CD14-positive monocyte (primary cell): Measurements from ENCODE around the gene KLK10. TPM values are rescaled to one million over a fixed set of nuclear protein-coding genes. Genes with fewer than 3 reads are reported as not detected.

Experiments
- DNase-seq, 3 donors: peaks; one replicate each; pipeline ENCODE4 v3.0.0-alpha.2; 2011 to 2022
- H2AFZ ChIP-seq: 2 replicates; pipeline ENCODE4 v1.6.0; 2012; ENCODE audit warnings: mild to moderate bottlenecking, low read depth, low read length, inconsistent platforms; ENCODE audit not compliant: insufficient read depth, poor library complexity, severe bottlenecking
- H3K27ac ChIP-seq, 2 donors: 1 replicate in 1 of 2; 2 replicates in 1 of 2; pipeline ENCODE4 v1.5.1; 2012 to 2013; ENCODE audit warnings: low read length in 2 of 2, control low read depth in 1 of 2, inconsistent platforms in 1 of 2, low read depth in 1 of 2, mild to moderate bottlenecking in 1 of 2
- H3K27me3 ChIP-seq, 2 donors: one replicate each; pipeline versions ENCODE4 v1.6.0 to v1.6.1; 2011 to 2013; ENCODE audit warnings: low read length in 2 of 2; ENCODE audit not compliant: control insufficient read depth in 2 of 2, insufficient read depth in 2 of 2
- H3K36me3 ChIP-seq, 2 donors: replicated peaks in 1 of 2; 1 replicate in 1 of 2; 2 replicates in 1 of 2; pipeline versions ENCODE4 v1.5.1 to v1.6.1; 2012 to 2013; ENCODE audit warnings: low read length in 2 of 2, control low read depth in 1 of 2, inconsistent platforms in 1 of 2, mild to moderate bottlenecking in 1 of 2; ENCODE audit not compliant: insufficient read depth in 2 of 2, control insufficient read depth in 1 of 2
- H3K4me1 ChIP-seq, 2 donors: 1 replicate in 1 of 2; 2 replicates in 1 of 2; pipeline versions ENCODE4 v1.5.1 to v1.6.1; 2012 to 2013; ENCODE audit warnings: low read length in 2 of 2, control low read depth in 1 of 2, inconsistent platforms in 1 of 2, mild to moderate bottlenecking in 1 of 2, moderate library complexity in 1 of 2; ENCODE audit not compliant: insufficient read depth in 2 of 2, control insufficient read depth in 1 of 2
- H3K4me2 ChIP-seq: replicated peaks from 2 replicates; pipeline ENCODE3; 2012; ENCODE audit warnings: low read length, moderate library complexity, mild to moderate bottlenecking; ENCODE audit not compliant: poor library complexity, severe bottlenecking; ENCODE audit errors: extremely low read depth
- H3K4me3 ChIP-seq, 3 experiments: fragments of 200-600 bp in 1 of 3; sonication (generic) in 1 of 3; replicated peaks in 1 of 3; 1 replicate in 2 of 3; 2 replicates in 1 of 3; pipeline ENCODE4 v1.5.1; 2011 to 2013; ENCODE audit warnings: low read length in 3 of 3, mild to moderate bottlenecking in 3 of 3, control low read depth in 2 of 3, low read depth in 2 of 3, inconsistent platforms in 1 of 3, moderate library complexity in 1 of 3
- H3K79me2 ChIP-seq: 2 replicates; pipeline ENCODE4 v1.6.0; 2012; ENCODE audit warnings: mild to moderate bottlenecking, control low read depth, inconsistent platforms, low read length, moderate library complexity; ENCODE audit not compliant: insufficient read depth
- H3K9ac ChIP-seq: 2 replicates; pipeline ENCODE4 v1.6.0; 2017; ENCODE audit warnings: low read length, mild to moderate bottlenecking; ENCODE audit not compliant: insufficient read depth, poor library complexity, severe bottlenecking
- H3K9me3 ChIP-seq, 2 donors: replicated peaks in 1 of 2; 1 replicate in 1 of 2; 2 replicates in 1 of 2; pipeline versions ENCODE4 v1.5.1 to v1.6.1; 2012 to 2013; ENCODE audit warnings: low read length in 2 of 2, control low read depth in 1 of 2; ENCODE audit not compliant: control insufficient read depth in 1 of 2, insufficient read depth in 1 of 2
- H4K20me1 ChIP-seq: 2 replicates; pipeline ENCODE4 v1.6.0; 2012; ENCODE audit warnings: mild to moderate bottlenecking, low read length, control low read depth, moderate library complexity; ENCODE audit not compliant: insufficient read depth
- H3K27ac Mint-ChIP-seq, 7 donors: one replicate each; pipeline ENCODE4 v1.8.0; 2020; ENCODE audit warnings: mild to moderate bottlenecking in 7 of 7, mixed read lengths in 7 of 7, moderate library complexity in 6 of 7, inconsistent platforms in 2 of 7
- H3K27me3 Mint-ChIP-seq, 3 donors: one replicate each; pipeline ENCODE4 v1.8.0; 2021 to 2022; ENCODE audit warnings: low read depth in 3 of 3, mild to moderate bottlenecking in 3 of 3, mixed read lengths in 3 of 3, moderate library complexity in 3 of 3, inconsistent platforms in 1 of 3
- H3K36me3 Mint-ChIP-seq, 2 donors: one replicate each; pipeline ENCODE4 v1.8.0; 2020; ENCODE audit warnings: mixed read lengths in 2 of 2, inconsistent platforms in 1 of 2, mild to moderate bottlenecking in 1 of 2
- H3K4me1 Mint-ChIP-seq: one replicate; pipeline ENCODE4 v1.8.0; 2020; ENCODE audit warnings: mild to moderate bottlenecking, mixed read lengths
- H3K4me3 Mint-ChIP-seq, 2 donors: one replicate each; pipeline ENCODE4 v1.8.0; 2020; ENCODE audit warnings: mild to moderate bottlenecking in 2 of 2, mixed read lengths in 2 of 2, moderate library complexity in 1 of 2
- H3K9me3 Mint-ChIP-seq, 7 donors: one replicate each; pipeline ENCODE4 v1.8.0; 2020 to 2022; ENCODE audit warnings: mixed read lengths in 7 of 7, mild to moderate bottlenecking in 6 of 7, moderate library complexity in 6 of 7, inconsistent platforms in 2 of 7
- CTCF ChIP-seq: fragments of 200-600 bp; IDR thresholded peaks from one replicate; pipeline ENCODE4 v1.8.0; 2022; ENCODE audit warnings: antibody characterized with exemption, mild to moderate bottlenecking
- WGBS: methylation state at CpG from one replicate; pipeline ENCODE4 v1.1.5; 2013; ENCODE audit warnings: missing lambda C conversion rate; ENCODE audit not compliant: insufficient coverage; 5-methylcytosine and 5-hydroxymethylcytosine counted together
- intact Hi-C, 2 donors: fragments of 100-400 bp; cut with micrococcal nuclease; formaldehyde crosslinking; loops; one replicate each; pipeline versions ENCODE4 v1.15.0 to v1.15.1; 2023
- polyA minus RNA-seq: library from RNA; depleted of rRNA, polyadenylated mRNA; stranded (reverse); fragments of >200 nt; gene quantifications from 2 replicates; pipeline ENCODE4 v1.2.3, GENCODE V29; 2012
- polyA plus RNA-seq, 3 donors: library from polyadenylated mRNA; depleted of rRNA in 1 of 3; unstranded in 2 of 3; stranded (reverse) in 1 of 3; fragments of 300-500 nt in 2 of 3; fragments of >200 nt in 1 of 3; fragmentation: Illumina TruSeq in 2 of 3; gene quantifications; 1 replicate in 2 of 3; 2 replicates in 1 of 3; pipeline ENCODE4 v1.2.3, GENCODE V29; 2012 to 2021
- total RNA-seq, 12 experiments: library from RNA in 1 of 12; stranded (reverse) in 1 of 12; fragments of 120-200 nt in 1 of 12; gene quantifications; one replicate each; pipeline ENCODE4 v1.2.4 and lab custom pipeline; 2013 to 2026; ENCODE audit warnings: mixed read lengths in 6 of 12, inconsistent platforms in 1 of 12

Gene KLK10
- not detected for total RNA-seq (2013)
- not detected for polyA plus RNA-seq
- not detected in 2 replicates for polyA minus RNA-seq
- 0 to 1.1 (median 0) reads per million in 11 experiments for total RNA-seq (lab: John Stamatoyannopoulos, UW)

GRCh38 chr19:51019544-51019925 is at the start of gene KLK10:
TSS of gene KLK10 (minus strand) at chr19:51019709. CDS start at chr19:51019130, 579 bp downstream.
- Mint-ChIP-seq H3K27me3 (peaks cover 62 to 81% (median 68%) of the 10 kb centered on the region in 3 donors), H3K9me3 (peaks cover 6 to 23% (median 17%) of the 10 kb centered on the region in 7 donors), H3K4me1 (peaks cover 34% of the 10 kb centered on the region), H3K4me3 (peak within 1 kb of the TSS; percentile 83 to 95), H3K27ac (peak within 1 kb of the TSS in 1 of 7 donors; percentile 1), H3K36me3 (peaks cover 0 to 12% of the 10 kb centered on the region in 2 donors)
- intact Hi-C loops, result loop anchor here in 1 of 2 donors (5.0 kb wide), 1 partner anchor 153 kb away; no protein-coding TSS in a partner anchor
- no peak for TF ChIP-seq CTCF
- Histone ChIP-seq H2AFZ (peak within 1 kb of the TSS; percentile 57), H3K4me2 (peak within 1 kb of the TSS; percentile 63), H3K4me1 (peaks cover 24 to 26% of the 10 kb centered on the region in 2 donors), H3K27me3 (peaks cover 19 to 55% of the 10 kb centered on the region in 2 donors), H3K4me3 (peak within 1 kb of the TSS in 2 of 3 experiments; percentile 35 to 43), H3K9me3 (peaks cover 0 to 28% of the 10 kb centered on the region in 2 donors), H3K79me2 (no peaks in the 10 kb centered on the region), H3K36me3 (no peaks in the 10 kb centered on the region), H4K20me1 (no peaks in the 10 kb centered on the region), H3K27ac (no peak within 1 kb of the TSS), H3K9ac (no peak within 1 kb of the TSS)
- WGBS, result 72% methylated on average over 2 of the region's 14 CpGs
- peak in 1 of 3 donors; percentile 0 for DNase-seq

GRCh38 chr19:51066393-51067186 is 47.1 kb upstream of the KLK10 start:
- intact Hi-C loops, result no loop called here
- Histone ChIP-seq H3K4me3 (no peak overlapping the region), H3K27ac (no peak overlapping the region), H3K79me2 (no peaks in the 10 kb centered on the region), H4K20me1 (no peaks in the 10 kb centered on the region), H3K4me1 (no peaks in the 10 kb centered on the region), H2AFZ (no peak overlapping the region), H3K4me2 (no peak overlapping the region), H3K36me3 (no peaks in the 10 kb centered on the region), H3K9me3 (no peaks in the 10 kb centered on the region), H3K27me3 (peaks cover 27 to 46% of the 10 kb centered on the region in 2 donors), H3K9ac (no peak overlapping the region)
- peaks cover 39 to 49% (median 39%) of the 10 kb centered on the region in 3 donors for H3K27me3 Mint-ChIP-seq
- no peak for DNase-seq
- TF ChIP-seq CTCF, result no peak
- H3K4me3 Mint-ChIP-seq, result peak overlapping the region in 1 of 2 donors; percentile 48
- H3K27ac Mint-ChIP-seq, result no peak overlapping the region
- WGBS, result 59% methylated on average over 4 of the region's 7 CpGs
- H3K4me1 Mint-ChIP-seq, result peaks cover 2% of the 10 kb centered on the region
- H3K9me3 Mint-ChIP-seq, result peaks cover under 1 to 14% (median 3%) of the 10 kb centered on the region in 7 donors
- H3K36me3 Mint-ChIP-seq, result no peaks in the 10 kb centered on the region
